ES-I3 (cell line): ENCODE data around the gene DENND4A.
"Not testable (repeated sequence)": the region's sequence is repeated elsewhere in the genome, so short reads cannot be mapped to it uniquely, and the experiment has no call there.

Experiments
- H3K36me3 ChIP-seq: 2 replicates; pipeline ENCODE4 v1.6.1; 2013; ENCODE audit warnings: mild to moderate bottlenecking, low read length, control low read depth, moderate library complexity; ENCODE audit not compliant: insufficient read depth
- H3K4me1 ChIP-seq: 2 replicates; pipeline ENCODE4 v1.6.1; 2013; ENCODE audit warnings: mild to moderate bottlenecking, control low read depth, low read length; ENCODE audit not compliant: insufficient read depth
- H3K9ac ChIP-seq: 2 replicates; pipeline ENCODE4 v1.6.1; 2013; ENCODE audit warnings: low read depth, mild to moderate bottlenecking, low read length, moderate library complexity
- H3K9me3 ChIP-seq: 2 replicates; pipeline ENCODE4 v1.6.1; 2013; ENCODE audit warnings: mild to moderate bottlenecking, low read length, moderate library complexity; ENCODE audit not compliant: control insufficient read depth, insufficient read depth

DENND4A gene

DNA sequence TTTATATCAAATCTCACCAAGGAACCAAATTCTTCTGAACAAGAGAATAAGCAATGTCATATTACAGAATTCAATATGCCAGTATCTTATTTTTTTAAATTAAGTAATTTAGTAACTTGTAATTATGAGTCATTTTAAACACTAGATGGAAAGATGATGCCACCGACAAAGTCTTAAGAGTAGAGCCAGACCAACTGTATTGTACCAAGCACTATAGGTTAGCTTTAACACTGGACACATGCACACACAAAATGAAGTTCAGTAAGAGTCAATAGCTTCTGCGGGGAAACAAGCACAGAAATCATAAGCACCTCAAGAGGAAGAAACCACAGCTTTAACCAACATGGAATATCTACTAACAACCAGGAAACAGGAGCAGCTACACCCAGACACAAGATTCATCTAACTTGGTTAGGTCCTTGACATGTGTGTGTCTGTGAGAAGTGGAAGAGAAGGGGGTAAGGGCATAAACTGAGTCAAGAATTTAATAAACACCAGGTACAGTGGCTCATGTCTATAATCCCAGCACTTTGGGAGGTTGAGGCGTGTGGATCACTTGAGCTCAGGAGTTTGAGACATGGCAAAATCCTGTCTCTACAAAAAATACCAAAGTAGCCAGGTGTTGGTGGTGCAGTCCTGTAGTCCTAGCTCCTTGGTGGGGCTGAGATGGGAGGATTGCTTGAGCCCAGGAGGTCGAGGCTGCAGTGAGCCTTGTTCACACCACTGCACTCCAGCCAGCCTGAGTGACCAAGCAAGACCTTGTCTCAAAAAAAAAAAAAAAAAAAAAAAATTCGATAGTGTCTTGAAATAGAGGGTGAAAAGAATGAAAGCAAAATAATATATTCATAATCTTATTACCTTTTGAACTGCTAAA is 28.9 kb downstream of the DENND4A start:
- H3K4me1 ChIP-seq, result no peaks in the 10 kb centered on the region
- no peak overlapping the region for H3K9ac ChIP-seq
- no peaks in the 10 kb centered on the region for H3K9me3 ChIP-seq
- no peaks in the 10 kb centered on the region for H3K36me3 ChIP-seq

DNA sequence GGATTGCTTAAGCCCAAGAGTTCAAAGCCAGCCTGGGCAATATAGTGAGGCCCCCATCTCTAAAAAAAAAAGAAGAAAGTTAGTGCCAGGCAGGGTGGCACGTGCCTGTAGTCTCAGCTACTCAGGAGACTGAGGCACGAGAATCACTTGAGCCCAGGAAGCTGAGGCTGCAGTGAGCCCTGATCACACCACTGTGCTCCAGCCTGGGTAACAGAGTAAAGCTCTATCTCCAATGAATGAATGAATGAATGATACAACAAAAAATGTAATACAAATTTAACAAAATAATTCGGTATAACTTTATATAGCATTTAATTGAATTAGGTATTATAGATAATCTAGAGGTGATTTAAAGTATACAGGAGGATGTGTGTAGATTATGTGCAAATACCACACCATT is 29.7 kb downstream of the DENND4A start:
- H3K36me3 ChIP-seq, result no peaks in the 10 kb centered on the region
- H3K4me1 ChIP-seq, result no peaks in the 10 kb centered on the region
- H3K9me3 ChIP-seq, result no peaks in the 10 kb centered on the region
- H3K9ac ChIP-seq, result no peak overlapping the region

DNA sequence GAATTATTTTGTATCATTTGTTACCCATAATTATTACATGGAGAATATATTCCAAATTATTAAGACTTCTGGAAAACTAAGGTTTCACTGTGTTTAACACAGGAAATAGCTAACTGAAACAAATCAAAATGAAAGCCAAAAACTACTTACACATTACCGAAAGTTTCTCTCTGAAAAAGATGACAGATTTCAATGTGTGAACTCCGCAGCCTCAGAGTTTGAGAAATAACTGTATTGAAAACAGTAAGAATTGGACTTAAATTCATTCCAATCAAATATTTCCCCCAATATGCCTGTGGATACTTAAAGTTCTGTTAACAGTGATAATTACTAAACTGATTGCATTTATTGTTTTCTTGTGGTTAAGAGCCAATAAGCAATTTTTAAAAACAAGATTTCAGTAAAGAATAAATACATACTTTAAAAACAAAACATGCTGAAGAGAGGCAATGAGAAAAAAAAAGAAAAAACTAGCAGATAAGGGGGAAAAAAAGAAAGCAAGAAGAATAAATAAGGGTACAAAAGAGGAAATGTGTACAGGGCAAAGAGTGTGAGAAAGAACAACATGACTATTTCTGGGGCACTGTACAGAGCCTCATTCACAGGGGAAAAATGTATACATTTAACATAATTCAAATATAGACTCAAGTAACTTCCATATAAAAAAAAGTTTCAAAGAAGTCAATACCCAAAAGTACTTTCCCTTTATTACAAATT is 30.7 kb downstream of the DENND4A start:
- H3K9me3 ChIP-seq, result no peaks in the 10 kb centered on the region
- H3K9ac ChIP-seq, result no peak overlapping the region
- H3K36me3 ChIP-seq, result no peaks in the 10 kb centered on the region
- no peaks in the 10 kb centered on the region for H3K4me1 ChIP-seq

DNA sequence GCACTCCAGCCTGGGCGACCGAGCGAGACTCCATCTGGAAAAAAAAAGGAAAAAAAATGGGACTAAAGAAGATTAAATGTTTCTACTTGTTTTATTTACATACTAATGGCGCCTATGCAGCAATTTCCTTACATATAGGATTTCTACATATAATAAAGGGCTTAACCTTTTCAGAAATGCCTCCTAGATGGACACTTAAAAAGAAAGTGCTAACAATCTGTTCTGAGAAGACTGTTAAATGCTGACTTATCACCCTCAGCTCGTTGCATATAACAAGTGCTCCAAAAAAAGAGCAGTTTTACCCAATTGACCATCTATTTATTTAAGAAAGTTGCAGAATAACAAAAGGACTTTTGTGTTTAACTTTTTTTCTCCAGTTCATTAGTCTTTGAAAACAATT is 32.7 kb downstream of the DENND4A start:
- Histone ChIP-seq H3K36me3 (no peaks in the 10 kb centered on the region), H3K9me3 (no peaks in the 10 kb centered on the region), H3K9ac (no peak overlapping the region), H3K4me1 (no peaks in the 10 kb centered on the region)

DNA sequence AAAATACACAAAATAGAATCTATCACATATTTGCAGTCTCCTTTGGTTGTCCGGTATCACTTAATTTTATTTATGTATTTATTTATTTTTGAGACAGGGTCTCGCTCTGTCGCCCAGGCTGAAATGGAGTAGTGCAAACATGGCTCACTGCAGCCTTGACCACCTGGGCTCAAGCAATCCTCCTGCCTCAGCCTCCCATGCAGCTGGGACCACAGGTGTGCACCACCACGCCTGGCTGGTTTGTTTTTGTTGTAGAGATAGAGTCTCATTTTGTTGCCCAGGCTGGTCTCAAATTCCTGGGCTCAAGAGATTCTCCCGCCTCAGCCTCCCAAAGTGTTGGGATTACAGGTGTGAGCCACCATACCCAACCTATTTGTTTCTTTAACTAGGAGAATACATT is 33.9 kb downstream of the DENND4A start:
- no peak overlapping the region for H3K9ac ChIP-seq
- H3K36me3 ChIP-seq, result no peaks in the 10 kb centered on the region
- H3K4me1 ChIP-seq, result no peaks in the 10 kb centered on the region
- no peaks in the 10 kb centered on the region for H3K9me3 ChIP-seq

DNA sequence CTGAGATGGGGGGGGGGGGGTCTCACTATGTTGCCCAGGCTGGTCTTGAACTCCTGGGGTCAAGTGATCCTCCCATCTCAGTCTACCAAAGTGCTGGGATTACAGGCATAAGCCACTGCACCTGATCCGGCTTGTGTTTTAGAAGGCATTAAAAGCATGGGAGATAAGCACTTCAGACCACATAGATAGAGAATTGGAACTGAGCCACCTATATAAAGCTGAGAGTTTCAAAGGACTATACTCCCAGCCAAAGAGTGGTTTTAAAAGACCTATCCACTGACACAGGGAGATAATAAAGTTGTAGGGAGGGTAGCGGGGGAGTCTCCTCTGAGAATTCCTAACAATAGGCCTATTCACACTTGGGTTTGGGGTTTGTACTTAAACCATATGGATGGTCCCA is 34.8 kb downstream of the DENND4A start:
- no peaks in the 10 kb centered on the region for H3K9me3 ChIP-seq
- H3K36me3 ChIP-seq, result no peaks in the 10 kb centered on the region
- H3K4me1 ChIP-seq, result no peaks in the 10 kb centered on the region
- no peak overlapping the region for H3K9ac ChIP-seq

DNA sequence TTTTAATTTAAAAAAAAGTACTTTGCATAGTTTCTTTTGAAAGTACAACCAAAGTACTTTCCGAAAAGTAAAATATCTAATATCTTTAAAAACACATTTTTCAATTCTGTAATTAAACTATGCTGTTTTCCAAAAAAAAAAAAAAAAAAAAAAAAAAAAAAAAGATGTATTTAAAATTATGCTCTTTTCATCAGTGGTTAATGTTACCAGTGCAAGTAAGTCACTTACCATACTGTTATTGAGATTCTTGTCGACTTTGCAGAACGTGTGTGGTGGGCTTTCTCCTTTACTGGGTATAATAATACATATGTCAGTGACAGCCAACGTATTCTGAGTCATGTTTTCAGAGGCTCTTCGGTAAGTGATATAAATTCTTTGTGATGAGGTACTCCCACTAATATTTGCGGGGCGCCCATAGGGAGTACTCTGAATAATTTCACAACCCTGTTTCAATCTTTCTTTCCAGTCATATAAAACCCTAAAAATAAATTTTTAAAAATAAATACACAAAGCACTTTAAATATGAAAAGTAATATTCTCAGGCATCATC is 39.9 kb downstream of the DENND4A start:
- no peaks in the 10 kb centered on the region for H3K4me1 ChIP-seq
- H3K9me3 ChIP-seq, result no peaks in the 10 kb centered on the region
- H3K36me3 ChIP-seq, result no peaks in the 10 kb centered on the region

DNA sequence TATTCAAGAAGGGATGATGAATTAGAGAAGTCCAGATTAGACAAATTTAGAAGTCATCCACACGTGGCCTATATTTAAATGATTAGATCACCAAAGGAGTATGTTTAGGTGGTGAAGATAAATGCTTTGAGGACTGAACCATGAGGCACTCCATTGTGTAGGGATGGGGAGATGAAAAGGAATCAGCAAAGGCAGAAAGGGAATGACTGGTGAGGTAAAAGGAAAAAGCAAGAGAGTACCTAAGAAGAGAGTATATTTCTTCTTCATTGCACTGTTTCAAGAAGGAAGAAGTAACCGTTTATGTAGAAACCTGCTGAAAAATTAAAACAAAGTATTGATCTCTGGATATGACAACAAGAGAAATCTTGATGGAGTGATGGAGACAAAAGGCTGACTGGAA is 40.7 kb downstream of the DENND4A start:
- H3K4me1 ChIP-seq, result no peaks in the 10 kb centered on the region
- H3K9me3 ChIP-seq, result no peaks in the 10 kb centered on the region
- no peak overlapping the region for H3K9ac ChIP-seq
- no peaks in the 10 kb centered on the region for H3K36me3 ChIP-seq

More for the DNA sequence above, 39.9 kb downstream of the DENND4A start:
- H3K9ac ChIP-seq, result no peak overlapping the region

DNA sequence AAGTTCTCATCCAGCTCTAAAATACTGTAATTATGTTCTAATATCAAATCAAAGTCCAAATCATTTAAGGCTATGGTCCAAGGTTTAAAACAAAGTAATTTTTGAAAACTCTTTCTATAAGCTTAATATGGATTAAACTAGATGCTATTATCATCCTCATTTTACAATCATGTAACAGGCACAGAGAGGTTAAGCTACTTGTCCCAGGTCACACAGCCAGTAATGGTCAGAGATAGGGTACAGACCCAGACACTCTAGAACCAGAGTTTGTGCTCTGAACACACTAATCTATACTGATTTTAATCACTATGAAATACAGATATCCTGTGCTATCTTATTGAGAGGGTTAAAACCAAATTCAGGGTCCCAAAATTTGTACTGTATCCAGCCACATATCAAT is 44.8 kb downstream of the DENND4A start:
- Histone ChIP-seq H3K9me3 (no peaks in the 10 kb centered on the region), H3K36me3 (no peaks in the 10 kb centered on the region), H3K9ac (no peak overlapping the region), H3K4me1 (no peaks in the 10 kb centered on the region)

DNA sequence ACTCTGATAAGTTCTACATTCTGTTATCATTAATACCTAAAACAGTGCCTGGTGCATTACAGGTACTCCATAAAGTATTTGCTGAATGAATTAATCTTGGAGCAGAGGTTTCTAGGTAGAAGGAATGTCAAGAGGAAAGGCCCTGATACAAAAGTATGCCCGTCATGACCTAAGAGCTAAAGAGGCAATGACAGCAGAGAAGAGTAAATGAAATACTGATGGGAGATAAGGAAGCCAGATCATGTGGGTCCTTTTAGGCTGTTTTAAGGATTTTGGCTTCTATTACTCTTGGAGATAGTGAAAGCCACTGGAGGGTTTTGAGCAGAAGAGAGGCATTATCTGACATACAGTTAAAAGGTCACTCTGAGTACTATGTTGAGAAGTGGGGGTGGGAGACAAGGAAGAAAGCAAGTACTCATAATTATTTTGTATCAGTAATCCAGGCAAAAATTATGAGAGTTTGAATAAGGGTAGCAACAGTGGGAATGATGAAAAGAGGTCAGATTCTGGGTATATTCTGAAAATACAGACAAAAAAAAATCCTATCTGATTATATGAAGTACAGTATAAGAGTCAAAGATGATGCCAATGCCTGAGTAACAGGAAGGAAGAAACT is 48.3 kb downstream of the DENND4A start:
- H3K9ac ChIP-seq, result no peak overlapping the region
- no peaks in the 10 kb centered on the region for H3K9me3 ChIP-seq

DNA sequence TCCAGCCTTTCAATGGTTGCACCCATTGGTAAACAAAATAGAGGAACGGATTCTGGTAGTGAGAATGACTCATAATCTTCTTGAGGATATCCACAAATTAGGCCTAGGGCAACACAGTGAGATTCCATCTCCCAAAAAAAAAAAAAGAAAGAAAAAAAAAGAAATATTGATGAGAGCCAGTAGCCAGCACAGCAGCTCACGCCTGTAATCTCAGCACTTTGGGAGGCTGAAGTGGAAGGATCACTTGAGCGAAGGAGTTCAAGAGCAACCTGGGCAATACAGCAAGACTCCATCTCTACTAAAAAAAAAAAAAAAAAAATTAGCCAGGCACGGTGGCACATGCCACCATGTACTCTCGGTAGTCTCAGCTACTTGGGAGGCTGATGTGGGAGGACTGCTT is 51.9 kb downstream of the DENND4A start:
- no peaks in the 10 kb centered on the region for H3K4me1 ChIP-seq
- H3K36me3 ChIP-seq, result no peaks in the 10 kb centered on the region
- no peaks in the 10 kb centered on the region for H3K9me3 ChIP-seq
- no peak overlapping the region for H3K9ac ChIP-seq

More for the DNA sequence above, 48.3 kb downstream of the DENND4A start:
- Histone ChIP-seq H3K4me1 (no peaks in the 10 kb centered on the region), H3K36me3 (no peaks in the 10 kb centered on the region)

DNA sequence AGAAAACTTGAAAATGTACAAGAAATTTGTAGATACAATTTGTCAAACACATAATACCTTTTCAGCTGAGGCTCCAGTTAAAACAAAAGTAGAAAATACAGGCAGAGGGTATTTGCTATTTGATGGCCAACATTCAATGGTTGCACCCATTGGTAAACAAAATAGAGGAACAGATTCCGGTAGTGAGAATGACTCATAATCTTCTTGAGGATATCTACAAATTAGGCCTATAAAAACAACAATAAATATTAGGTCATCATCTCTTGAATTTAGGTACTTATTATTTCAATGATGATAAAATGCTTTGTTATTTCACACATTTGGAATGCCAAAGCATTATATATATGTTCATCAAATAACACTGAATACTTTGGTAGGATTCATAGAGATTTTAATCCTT is 53.4 kb downstream of the DENND4A start:
- no peaks in the 10 kb centered on the region for H3K9me3 ChIP-seq
- no peak overlapping the region for H3K9ac ChIP-seq
- no peaks in the 10 kb centered on the region for H3K36me3 ChIP-seq
- no peaks in the 10 kb centered on the region for H3K4me1 ChIP-seq

DNA sequence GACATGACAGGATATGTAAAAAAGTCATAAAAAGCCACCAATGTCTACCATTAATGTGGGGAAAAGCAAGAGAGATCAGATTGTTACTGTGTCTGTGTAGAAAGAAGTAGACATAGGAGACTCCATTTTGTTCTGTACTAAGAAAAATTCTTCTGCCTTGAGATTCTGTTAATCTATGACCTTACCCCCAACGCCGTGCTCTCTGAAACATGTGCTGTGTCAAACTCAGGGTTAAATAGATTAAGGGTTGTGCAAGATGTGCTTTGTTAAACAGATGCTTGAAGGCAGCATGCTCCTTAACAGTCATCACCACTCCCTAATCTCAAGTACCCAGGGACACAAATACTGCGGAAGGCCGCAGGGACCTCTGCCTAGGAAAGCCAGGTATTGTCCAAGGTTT is 58.5 kb downstream of the DENND4A start:
- H3K36me3 ChIP-seq, H3K9ac ChIP-seq, H3K9me3 ChIP-seq, H3K4me1 ChIP-seq: not testable (repeated sequence)

DNA sequence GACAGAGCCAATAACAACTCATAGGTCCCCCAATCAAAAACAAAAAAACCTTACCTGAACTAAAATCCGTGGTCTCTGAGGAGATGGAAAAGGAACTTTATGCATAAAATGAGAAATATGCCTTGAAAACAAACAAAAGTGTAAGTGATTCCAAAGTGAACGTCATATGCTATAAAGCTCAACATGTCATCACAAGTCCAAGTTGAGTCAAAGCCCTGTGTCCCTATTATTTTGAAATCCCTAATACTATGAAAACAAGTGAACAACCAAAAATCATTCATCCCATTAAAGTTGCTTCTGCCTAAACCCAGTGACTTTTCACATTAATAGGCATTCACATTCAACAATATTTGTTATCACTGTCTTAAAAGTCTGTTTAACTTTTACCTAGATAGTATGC is 59.4 kb downstream of the DENND4A start:
- Histone ChIP-seq H3K36me3 (no peaks in the 10 kb centered on the region), H3K9me3 (no peaks in the 10 kb centered on the region), H3K4me1 (peaks cover 7% of the 10 kb centered on the region; the same call in 1 of the 2 replicates), H3K9ac (no peak overlapping the region)
